Skin epidermis (tissue), 12 donors: ENCODE results near the gene ZNF341.
A peak's percentile ranks its signal among the peaks of the same experiment; 100 is the strongest.

Source experiments
- H3K27ac ChIP-seq, 21 experiments: fragments of 200-600 bp; sonication (generic) in 11 of 21; one replicate each; pipeline ENCODE4 v1.5.0; 2020; ENCODE audit warnings: mild to moderate bottlenecking in 3 of 21, inconsistent platforms in 2 of 21, moderate library complexity in 2 of 21
- H3K4me3 ChIP-seq, 7 experiments: fragments of 200-600 bp; sonication (generic) in 2 of 7; one replicate each; pipeline ENCODE4 v1.5.0; 2020; ENCODE audit warnings: inconsistent platforms in 2 of 7, mild to moderate bottlenecking in 2 of 7, moderate library complexity in 1 of 7

Gene ZNF341

GRCh38 chr20:33832103-33832804 is 100.5 kb downstream of the ZNF341 start:
- Histone ChIP-seq H3K27ac (peak overlapping the region in 3 of 21 experiments; percentile 10 to 43 (median 38)), H3K4me3 (no peak overlapping the region)

DNA sequence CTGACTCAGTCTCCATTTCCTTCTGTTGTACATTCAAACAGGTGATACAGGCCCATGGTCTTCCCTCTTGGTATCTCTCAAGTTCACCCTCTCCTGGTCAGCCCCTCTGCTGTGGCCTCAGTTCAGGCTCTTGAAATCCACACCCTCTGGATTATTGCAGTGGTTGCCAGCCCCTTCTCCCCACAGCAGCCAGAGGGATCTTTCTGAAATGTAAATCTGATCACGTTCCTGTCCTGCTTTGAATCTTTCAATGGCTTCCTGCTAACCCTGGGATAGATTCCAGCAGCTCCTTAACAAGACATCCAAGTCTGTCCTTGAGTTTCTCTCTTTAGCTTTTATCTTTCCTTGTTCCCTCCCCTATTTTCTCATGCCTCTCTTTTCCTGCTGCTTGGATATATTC is 101.5 kb downstream of the ZNF341 start:
- Histone ChIP-seq H3K4me3 (no peak overlapping the region), H3K27ac (no peak overlapping the region)

DNA sequence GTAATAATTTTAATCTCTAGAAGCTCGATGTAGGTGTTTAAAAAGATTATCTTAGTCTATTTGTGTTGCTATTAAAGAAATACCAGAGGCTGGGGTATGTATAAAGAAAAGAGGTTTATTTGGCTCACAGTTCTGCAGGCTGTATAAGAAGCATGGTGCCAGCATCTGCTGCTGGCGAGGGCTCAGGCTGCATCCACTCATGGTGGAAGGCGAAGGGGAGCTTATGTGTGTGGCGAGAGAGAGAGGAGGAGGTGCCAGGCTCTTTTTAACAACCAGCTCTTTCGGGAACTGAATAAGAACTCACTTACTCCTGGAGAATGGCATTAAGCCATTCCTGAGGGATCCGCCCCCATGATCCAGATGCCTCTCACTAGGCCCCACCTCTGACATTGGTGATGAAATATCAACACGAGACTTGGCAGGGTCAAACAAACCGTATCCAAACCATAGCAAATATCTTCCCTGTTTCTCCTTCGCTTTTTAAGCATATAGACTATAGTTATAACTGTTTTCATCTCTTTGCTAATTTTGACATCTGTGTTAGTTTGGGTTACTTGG is 103.9 kb downstream of the ZNF341 start:
- Histone ChIP-seq H3K4me3 (no peak overlapping the region), H3K27ac (no peak overlapping the region)

DNA sequence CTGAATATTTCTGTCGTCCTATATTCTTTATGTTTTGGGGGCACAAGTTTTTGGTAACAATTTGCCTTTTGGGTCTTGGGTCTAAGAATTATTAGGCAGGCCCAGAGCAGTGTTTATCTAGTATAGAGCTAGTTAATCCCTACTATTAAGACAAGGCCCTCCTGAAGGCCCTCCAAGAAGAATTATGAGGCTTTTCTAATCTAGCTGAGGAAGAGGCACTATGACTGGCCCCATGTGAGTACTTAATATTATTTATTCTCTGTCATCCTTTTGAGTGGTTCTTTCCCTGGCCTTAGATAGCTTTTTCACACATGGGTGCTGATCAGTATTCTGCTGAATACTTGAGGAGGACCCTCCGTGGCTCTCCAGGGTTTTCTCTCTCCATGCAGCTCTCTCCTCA is 104.5 kb downstream of the ZNF341 start:
- no peak overlapping the region for H3K4me3 ChIP-seq
- no peak overlapping the region for H3K27ac ChIP-seq

- no peak overlapping the region for H3K27ac ChIP-seq
- H3K4me3 ChIP-seq: no peak overlapping the region
Observed at GRCh38 chr20:33837096-33837830, 105.5 kb downstream of the ZNF341 start.

- no peak overlapping the region for H3K4me3 ChIP-seq
- peak overlapping the region in 2 of 21 experiments; percentile 15 to 28 for H3K27ac ChIP-seq
Observed at GRCh38 chr20:33838035-33838864, 106.5 kb downstream of the ZNF341 start.

DNA sequence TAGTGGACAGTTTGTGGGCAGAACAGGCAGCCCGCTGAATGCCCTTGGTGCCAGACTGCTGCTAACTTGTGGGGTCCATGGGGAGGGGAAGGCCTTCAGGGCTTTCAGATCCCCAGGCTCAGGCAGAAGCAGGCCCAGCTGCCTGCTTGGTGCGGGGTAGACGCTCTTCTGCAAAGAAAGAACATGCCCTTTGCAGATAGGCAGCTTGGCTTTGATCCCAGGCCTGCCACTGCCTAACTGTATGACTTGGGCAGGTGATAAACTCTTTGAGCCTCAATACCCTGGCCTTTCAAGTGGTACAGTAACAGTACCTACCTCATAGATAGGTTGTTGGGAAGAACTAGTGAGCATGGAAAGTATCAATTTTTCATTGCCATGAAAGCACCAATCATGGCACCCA is 107.8 kb downstream of the ZNF341 start:
- Histone ChIP-seq H3K4me3 (no peak overlapping the region), H3K27ac (no peak overlapping the region)

DNA sequence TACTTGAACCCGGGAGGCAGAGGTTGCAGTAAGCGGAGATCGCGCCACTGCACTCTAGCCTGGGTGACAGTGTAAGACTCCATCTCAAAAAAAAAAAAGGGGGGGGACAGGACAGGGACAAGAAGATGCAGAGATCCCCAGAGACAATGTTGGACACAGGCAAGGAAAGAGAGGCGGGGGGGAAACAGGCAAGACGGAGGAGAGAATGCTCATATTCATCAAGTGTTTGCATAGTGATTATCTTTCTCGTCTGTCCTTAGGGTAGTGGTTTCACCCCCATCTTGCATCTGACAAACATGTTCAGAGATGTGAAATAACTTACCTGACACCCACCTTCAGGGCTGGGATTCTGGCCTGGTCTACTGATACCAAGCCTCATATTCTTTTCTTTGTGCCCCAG is 108.4 kb downstream of the ZNF341 start:
- H3K4me3 ChIP-seq: no peak overlapping the region
- no peak overlapping the region for H3K27ac ChIP-seq

- H3K4me3 ChIP-seq: no peak overlapping the region
- H3K27ac ChIP-seq: no peak overlapping the region
Observed at GRCh38 chr20:33840759-33841435, 109.1 kb downstream of the ZNF341 start.

DNA sequence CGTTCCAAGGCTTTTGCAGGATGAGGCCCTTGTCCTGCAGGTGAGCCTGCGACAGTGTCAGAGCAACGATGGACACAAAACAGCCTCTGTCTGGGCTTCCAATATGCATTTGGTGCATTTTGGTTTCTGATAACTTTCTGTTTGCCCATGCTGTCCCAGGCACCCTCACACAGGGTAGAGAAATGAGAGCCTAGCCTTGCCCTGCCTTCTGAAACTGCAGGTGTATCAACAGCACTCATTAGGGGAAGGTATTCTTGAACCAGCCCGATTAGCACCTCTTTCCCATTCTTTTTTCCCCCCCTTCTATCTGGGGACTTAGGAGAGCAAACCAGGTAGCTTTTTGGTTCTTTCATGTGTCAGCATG is 109.6 kb downstream of the ZNF341 start:
- H3K27ac ChIP-seq: no peak overlapping the region
- H3K4me3 ChIP-seq: no peak overlapping the region
